ENCODE results near the gene OTUB1. TPM values are rescaled to one million over a fixed set of nuclear protein-coding genes. Genes with fewer than 3 reads are reported as not detected.
"Not testable (repeated sequence)": the region's sequence is repeated elsewhere in the genome, so short reads cannot be mapped to it uniquely, and the experiment has no call there.

Gene OTUB1
- total RNA-seq, 4 donors from 2014 or later = 47.7 to 70.4 (median 53.2) TPM

DNA sequence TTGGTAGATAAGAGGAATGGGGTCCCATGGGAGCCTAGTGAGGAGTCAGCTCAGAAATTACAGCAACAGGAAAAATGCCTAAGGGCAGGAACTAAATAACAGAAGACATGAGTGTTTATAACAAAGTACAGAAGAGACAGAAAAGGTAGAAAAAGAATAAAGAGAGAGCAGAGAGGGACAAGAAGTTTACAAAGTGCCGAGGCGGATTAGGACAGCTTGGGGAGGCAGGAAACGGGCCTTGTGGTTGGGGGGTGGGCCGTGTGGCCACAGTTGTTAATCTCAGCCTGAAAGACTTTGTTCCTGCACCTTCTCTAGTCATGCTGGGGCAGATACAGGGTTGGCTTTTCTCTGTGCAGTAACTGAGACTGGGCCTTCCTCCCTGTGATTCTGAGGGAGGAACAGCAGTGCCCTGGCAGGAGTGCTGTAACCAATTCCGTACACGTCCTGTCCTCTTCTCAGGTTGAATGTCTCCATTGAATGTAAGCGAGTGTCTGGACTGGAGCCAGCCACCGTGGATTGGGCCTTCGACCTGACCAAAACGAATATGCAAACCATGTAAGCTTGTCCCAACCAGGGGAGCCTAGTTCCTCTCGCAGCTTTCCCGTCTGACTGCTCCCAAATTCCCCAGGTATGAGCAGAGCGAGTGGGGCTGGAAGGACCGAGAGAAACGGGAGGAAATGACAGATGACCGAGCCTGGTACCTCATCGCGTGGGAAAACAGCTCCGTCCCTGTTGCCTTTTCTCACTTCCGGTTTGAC is 34.3 kb upstream of the OTUB1 start:
- Histone ChIP-seq H3K4me1 (no peaks in the 10 kb centered on the region), H3K27ac (no peak overlapping the region), H3K27me3 (no peaks in the 10 kb centered on the region), H3K4me3 (no peak overlapping the region), H3K36me3 (peaks cover 0 to 83% of the 10 kb centered on the region in 2 donors), H3K9me3 (no peaks in the 10 kb centered on the region)
- TF ChIP-seq, protein P1, sequence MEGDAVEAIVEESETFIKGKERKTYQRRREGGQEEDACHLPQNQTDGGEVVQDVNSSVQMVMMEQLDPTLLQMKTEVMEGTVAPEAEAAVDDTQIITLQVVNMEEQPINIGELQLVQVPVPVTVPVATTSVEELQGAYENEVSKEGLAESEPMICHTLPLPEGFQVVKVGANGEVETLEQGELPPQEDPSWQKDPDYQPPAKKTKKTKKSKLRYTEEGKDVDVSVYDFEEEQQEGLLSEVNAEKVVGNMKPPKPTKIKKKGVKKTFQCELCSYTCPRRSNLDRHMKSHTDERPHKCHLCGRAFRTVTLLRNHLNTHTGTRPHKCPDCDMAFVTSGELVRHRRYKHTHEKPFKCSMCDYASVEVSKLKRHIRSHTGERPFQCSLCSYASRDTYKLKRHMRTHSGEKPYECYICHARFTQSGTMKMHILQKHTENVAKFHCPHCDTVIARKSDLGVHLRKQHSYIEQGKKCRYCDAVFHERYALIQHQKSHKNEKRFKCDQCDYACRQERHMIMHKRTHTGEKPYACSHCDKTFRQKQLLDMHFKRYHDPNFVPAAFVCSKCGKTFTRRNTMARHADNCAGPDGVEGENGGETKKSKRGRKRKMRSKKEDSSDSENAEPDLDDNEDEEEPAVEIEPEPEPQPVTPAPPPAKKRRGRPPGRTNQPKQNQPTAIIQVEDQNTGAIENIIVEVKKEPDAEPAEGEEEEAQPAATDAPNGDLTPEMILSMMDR (IDR thresholded peaks at IDR 0.05) = no peak
- TF ChIP-seq POLR2A (IDR thresholded peaks at IDR 0.05) = no peak
- no peak for TF ChIP-seq POLR2AphosphoS5 (IDR thresholded peaks at IDR 0.05)
- TF ChIP-seq EP300 (IDR thresholded peaks at IDR 0.05) = no peak
- no peak for ATAC-seq
- 61 to 76% methylated on average over 3 to 10 of the region's 20 CpGs for WGBS, 2 donors (ENCODE audit: low coverage in 1 of 2)

DNA sequence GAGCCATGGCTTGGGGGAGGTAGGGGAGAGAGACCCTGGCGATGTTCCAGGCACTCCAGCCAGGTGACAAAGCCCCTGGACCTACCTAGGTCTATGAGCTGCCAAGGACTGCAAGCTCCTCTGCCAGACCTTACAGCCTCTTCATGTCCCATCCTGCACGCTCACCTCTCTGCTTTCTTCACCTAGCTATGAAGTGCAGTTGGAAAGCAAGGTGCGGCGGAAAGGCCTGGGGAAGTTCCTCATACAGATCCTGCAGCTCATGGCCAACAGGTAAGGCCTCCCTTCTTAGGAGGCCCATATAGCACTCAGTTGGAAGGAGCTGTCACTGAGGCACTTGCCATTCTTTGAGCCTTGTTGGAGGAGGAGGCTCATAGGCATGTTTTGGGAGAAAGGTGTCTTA is 33.7 kb upstream of the OTUB1 start:
- Histone ChIP-seq H3K36me3 (peaks cover 0 to 81% of the 10 kb centered on the region in 2 donors), H3K9me3 (no peaks in the 10 kb centered on the region), H3K4me3 (no peak overlapping the region), H3K4me1 (no peaks in the 10 kb centered on the region), H3K27me3 (no peaks in the 10 kb centered on the region), H3K27ac (no peak overlapping the region)
- TF ChIP-seq POLR2AphosphoS5 (IDR thresholded peaks at IDR 0.05) (no peak), EP300 (IDR thresholded peaks at IDR 0.05) (no peak), POLR2A (IDR thresholded peaks at IDR 0.05) (no peak)
- TF ChIP-seq, protein P1 (IDR thresholded peaks at IDR 0.05) = no peak
- ATAC-seq = no peak
- 83 to 93% methylated on average over 1 to 2 of the region's 4 CpGs for WGBS, 2 donors (ENCODE audit: low coverage in 1 of 2)

DNA sequence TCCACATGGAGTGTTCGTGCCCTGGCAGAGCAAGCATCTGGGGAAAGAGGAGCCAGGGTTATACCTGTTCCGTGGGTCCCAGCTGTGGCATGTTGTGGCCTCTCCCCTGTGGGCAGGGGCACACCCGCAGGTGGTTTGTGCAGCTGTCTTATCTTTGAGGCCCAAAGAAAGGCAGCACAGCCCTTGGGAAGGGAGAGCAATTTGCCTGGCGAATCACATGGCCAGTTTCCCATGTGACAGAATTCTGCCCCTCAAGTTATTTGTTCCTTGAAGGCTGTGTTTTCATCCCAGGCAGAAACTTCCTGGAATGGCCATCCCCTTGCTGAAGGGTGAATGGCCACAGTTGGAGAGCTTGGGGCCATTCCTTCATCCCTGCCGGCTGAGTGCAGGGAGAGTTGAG is 28.2 kb upstream of the OTUB1 start:
- peaks cover 5% of the 10 kb centered on the region for H3K27me3 ChIP-seq
- no peak overlapping the region for H3K27ac ChIP-seq
- 95% methylated on average over 3 of the region's 5 CpGs; no CpG with 5 or more reads in 1 of the 2 donors for WGBS, 2 donors (ENCODE audit: low coverage in 1 of 2)
- H3K4me1 ChIP-seq = peaks cover 0 to 9% (median 0%) of the 10 kb centered on the region in 3 donors
- no peak for TF ChIP-seq EP300 (IDR thresholded peaks at IDR 0.05)
- no peak for TF ChIP-seq POLR2AphosphoS5 (IDR thresholded peaks at IDR 0.05)
- no peak for TF ChIP-seq POLR2A (IDR thresholded peaks at IDR 0.05)
- TF ChIP-seq, protein P1 (IDR thresholded peaks at IDR 0.05) = no peak
- H3K4me3 ChIP-seq = no peak overlapping the region
- H3K9me3 ChIP-seq = no peaks in the 10 kb centered on the region
- ATAC-seq = no peak
- H3K36me3 ChIP-seq = peaks cover 0 to 49% of the 10 kb centered on the region in 2 donors

DNA sequence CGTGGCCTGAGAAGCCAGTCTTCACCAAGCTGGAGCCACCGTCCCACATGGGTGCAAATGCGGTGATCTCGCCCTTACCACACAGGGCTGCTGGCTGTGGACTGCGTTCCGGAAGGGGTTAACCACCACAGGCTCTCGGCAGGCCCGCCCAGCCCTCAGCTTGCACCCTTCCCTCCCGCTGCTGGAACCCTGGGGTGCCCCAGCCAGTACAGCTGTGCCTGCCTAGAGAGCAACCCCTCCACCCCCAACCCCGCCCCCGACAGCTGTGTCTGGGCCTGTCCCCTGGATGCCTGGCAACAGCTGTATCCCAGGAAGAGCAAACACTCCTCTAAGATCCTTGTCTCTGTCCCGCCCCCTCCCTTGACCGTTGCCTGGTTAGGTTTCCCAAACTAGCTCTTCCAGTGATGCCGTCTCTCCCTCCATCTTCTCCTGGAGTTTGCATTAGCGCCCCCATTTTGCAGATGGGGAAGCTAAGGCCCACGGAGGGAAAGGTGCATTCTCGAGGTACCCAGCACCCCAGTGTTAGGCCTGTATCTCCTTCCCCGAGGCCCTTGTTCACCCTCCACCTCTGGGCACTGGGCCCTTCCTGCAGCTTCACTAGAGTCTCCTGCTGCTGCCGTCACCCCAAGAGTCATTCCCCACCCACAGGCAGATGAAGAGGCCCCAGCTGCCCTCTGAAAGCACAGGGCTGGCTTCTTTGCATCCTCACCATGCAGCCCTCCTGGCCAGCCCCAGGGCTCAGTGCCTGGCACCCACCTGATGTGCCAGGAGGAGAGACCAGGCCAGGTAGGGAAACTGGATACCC is 24.4 kb upstream of the OTUB1 start:
- peak; percentile 54 for ATAC-seq
- WGBS, 2 donors (ENCODE audit: low coverage in 1 of 2) = 24 to 27% methylated on average over 2 to 5 of the region's 19 CpGs
- H3K4me1 ChIP-seq = peaks cover 0 to 9% (median 0%) of the 10 kb centered on the region in 3 donors
- peaks cover 0 to 13% of the 10 kb centered on the region in 2 donors for H3K36me3 ChIP-seq
- no peak overlapping the region for H3K27ac ChIP-seq
- no peaks in the 10 kb centered on the region for H3K9me3 ChIP-seq
- no peak for TF ChIP-seq POLR2A (IDR thresholded peaks at IDR 0.05)
- TF ChIP-seq, protein P1 (IDR thresholded peaks at IDR 0.05) = no peak
- H3K27me3 ChIP-seq = peaks cover 5% of the 10 kb centered on the region
- H3K4me3 ChIP-seq = no peak overlapping the region

DNA sequence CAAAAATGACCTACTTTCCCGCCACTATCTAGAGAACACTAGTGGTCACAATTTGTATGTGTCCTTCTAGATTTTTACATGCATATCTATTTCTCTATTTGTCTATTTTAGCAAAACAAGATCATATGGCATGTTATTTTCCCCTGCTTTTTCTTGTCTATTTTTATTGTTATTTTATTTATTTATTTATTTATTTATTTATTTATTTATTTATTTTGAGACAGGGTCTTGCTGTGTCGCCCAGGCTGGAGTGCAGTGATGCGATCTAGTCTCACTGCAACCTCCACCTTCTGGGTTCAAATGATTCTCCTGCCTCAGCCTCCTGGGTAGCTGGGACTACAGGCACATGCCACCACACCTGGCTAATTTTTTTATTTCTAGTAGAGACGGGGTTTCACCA is 22.3 kb upstream of the OTUB1 start:
- H3K36me3 ChIP-seq, H3K27me3 ChIP-seq, H3K27ac ChIP-seq, H3K9me3 ChIP-seq, ATAC-seq, H3K4me3 ChIP-seq, H3K4me1 ChIP-seq: not testable (repeated sequence)
- WGBS, 2 donors (ENCODE audit: low coverage in 1 of 2) = 92 to 100% methylated on average over 3 of the region's 4 CpGs
